Activated naive CD8-positive, alpha-beta T cell treated with anti-CD3 and anti-CD28 coated beads, Interleukin-2, amount 10 ng/mL, durations not matched to agents 7 days and 5 days (primary cell): ENCODE results near the gene GOLT1B. TPM values are rescaled to one million over a fixed set of nuclear protein-coding genes. Genes with fewer than 3 reads are reported as not detected.
"Not testable (repeated sequence)": the region's sequence is repeated elsewhere in the genome, so short reads cannot be mapped to it uniquely, and the experiment has no call there.

Source experiments
- ATAC-seq: fragments of 150-1000 bp; cut with Tn5 transposase; one replicate; pipeline ENCODE4 v1.10.0; 2021; ENCODE audit warnings: low read depth, moderate library complexity
- POLR2A ChIA-PET: fragments of 350-600 bp; sonication (Branson Sonifier 250); formaldehyde crosslinking; loops from one replicate; lab custom pipeline; 2021; ENCODE audit warnings: antibody characterized with exemption; lab: Charles Lee
- DNase-seq: peaks from one replicate; pipeline ENCODE4 v3.0.0; 2021
- H3K27ac Mint-ChIP-seq: one replicate; pipeline ENCODE4 v1.8.0; 2022; ENCODE audit warnings: mild to moderate bottlenecking, mixed read lengths
- H3K27me3 Mint-ChIP-seq: one replicate; pipeline ENCODE4 v1.8.0; 2022; ENCODE audit warnings: mild to moderate bottlenecking, moderate library complexity, mixed read lengths
- H3K36me3 Mint-ChIP-seq: one replicate; pipeline ENCODE4 v1.8.0; 2021; ENCODE audit warnings: mild to moderate bottlenecking, mixed read lengths
- H3K4me1 Mint-ChIP-seq: one replicate; pipeline ENCODE4 v1.8.0; 2021; ENCODE audit warnings: mixed read lengths
- H3K4me3 Mint-ChIP-seq: one replicate; pipeline ENCODE4 v1.8.0; 2022; ENCODE audit warnings: mild to moderate bottlenecking, moderate library complexity, mixed read lengths
- H3K9me3 Mint-ChIP-seq: one replicate; pipeline ENCODE4 v1.8.0; 2021; ENCODE audit warnings: mixed read lengths
- total RNA-seq, 2 experiments: library from RNA; stranded (reverse); gene quantifications; one replicate each; pipeline ENCODE4 v1.2.3, GENCODE V29; 2021

The GOLT1B gene, protein sequence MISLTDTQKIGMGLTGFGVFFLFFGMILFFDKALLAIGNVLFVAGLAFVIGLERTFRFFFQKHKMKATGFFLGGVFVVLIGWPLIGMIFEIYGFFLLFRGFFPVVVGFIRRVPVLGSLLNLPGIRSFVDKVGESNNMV
- 10 to 100 TPM; 33.2 to 38.1 TPM for total RNA-seq

DNA sequence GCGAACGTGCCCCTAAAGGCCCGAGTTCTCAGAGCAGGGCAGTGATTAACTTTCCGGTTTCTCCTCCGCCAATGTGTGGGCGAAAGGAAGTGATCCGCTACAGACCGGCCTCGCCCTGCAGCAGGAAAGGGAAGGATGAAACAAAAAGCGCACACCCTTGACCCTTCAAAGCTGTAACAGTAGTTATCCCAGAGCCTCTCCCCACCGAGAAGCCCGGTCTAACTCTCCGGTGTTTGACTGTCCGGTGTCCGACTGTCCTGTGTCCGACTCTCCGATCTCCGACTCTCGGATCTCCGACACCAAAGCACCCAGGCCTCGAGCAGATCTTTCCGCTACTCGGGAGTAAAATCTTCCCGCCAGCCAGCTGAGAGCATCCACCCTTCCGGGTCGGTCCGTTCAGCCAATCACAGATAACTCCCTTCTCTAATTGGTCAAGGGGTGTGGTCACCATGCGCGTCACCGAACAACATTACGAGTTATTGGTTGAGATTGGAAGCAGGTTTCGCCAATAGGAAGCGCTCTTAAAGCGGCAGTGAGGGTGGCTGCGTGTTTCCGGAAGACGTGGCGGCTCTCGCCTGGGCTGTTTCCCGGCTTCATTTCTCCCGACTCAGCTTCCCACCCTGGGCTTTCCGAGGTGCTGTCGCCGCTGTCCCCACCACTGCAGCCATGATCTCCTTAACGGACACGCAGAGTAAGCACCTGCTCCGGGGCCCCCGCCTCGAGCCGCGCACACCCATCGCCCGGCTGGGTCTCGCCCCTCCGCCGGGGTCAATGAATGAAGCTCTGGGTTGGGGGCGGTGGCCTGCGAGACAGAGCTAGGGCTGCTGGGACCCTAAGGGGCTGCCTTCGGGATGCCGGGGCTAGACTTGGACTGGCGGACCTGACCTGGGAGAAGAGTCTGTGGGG lies at the start of gene GOLT1B, which contains the start of gene RECQL:
GOLT1B (plus strand) TSS at position 532 of the 906 bp plus-strand sequence; CDS start at position 667, 135 bp downstream.
RECQL (minus strand) TSS at position 378 of the 906 bp plus-strand sequence. CDS start 2,065 bp downstream, outside the sequence.
- ATAC-seq, result peak; percentile 94
- peaks cover 36% of the 10 kb centered on the region for H3K4me1 Mint-ChIP-seq
- H3K36me3 Mint-ChIP-seq, result peaks cover 21% of the 10 kb centered on the region
- no peaks in the 10 kb centered on the region for H3K27me3 Mint-ChIP-seq
- H3K9me3 Mint-ChIP-seq, result no peaks in the 10 kb centered on the region
- POLR2A ChIA-PET, result interaction anchor here (0.6 to 3.2 kb wide), 10 partner anchors 10 to 307 kb away, joined by 3 to 33 read pairs (median 6); partner anchors contain the start of genes LDHB and PYROXD1
- peak; percentile 79 for DNase-seq
- no peak within 1 kb of the TSS for H3K4me3 Mint-ChIP-seq
- no peak within 1 kb of the TSS for H3K27ac Mint-ChIP-seq

- no peak for DNase-seq
- H3K36me3 Mint-ChIP-seq, result peaks cover 43% of the 10 kb centered on the region
These were observed 48.2 kb upstream of the GOLT1B start for GRCh38 chr12:21453312-21453852.

GRCh38 chr12:21456291-21456780 lies 45.3 kb upstream of the GOLT1B start:
- peaks cover 40% of the 10 kb centered on the region for H3K4me1 Mint-ChIP-seq
- H3K27me3 Mint-ChIP-seq, result no peaks in the 10 kb centered on the region
- H3K9me3 Mint-ChIP-seq, result no peaks in the 10 kb centered on the region
- POLR2A ChIA-PET, result no interaction called here
- ATAC-seq, result peak; percentile 93
- H3K4me3 Mint-ChIP-seq, result peak overlapping the region; percentile 61
- DNase-seq, result no peak
- peak overlapping the region; percentile 95 for H3K27ac Mint-ChIP-seq
- peaks cover 47% of the 10 kb centered on the region for H3K36me3 Mint-ChIP-seq

More at GRCh38 chr12:21453312-21453852, 48.2 kb upstream of the GOLT1B start:
- Mint-ChIP-seq H3K27ac (peak overlapping the region; percentile 69), H3K9me3 (no peaks in the 10 kb centered on the region), H3K4me3 (peak overlapping the region; percentile 50), H3K27me3 (no peaks in the 10 kb centered on the region), H3K4me1 (peaks cover 38% of the 10 kb centered on the region)
- ATAC-seq, result no peak
- POLR2A ChIA-PET, result no interaction called here

DNA sequence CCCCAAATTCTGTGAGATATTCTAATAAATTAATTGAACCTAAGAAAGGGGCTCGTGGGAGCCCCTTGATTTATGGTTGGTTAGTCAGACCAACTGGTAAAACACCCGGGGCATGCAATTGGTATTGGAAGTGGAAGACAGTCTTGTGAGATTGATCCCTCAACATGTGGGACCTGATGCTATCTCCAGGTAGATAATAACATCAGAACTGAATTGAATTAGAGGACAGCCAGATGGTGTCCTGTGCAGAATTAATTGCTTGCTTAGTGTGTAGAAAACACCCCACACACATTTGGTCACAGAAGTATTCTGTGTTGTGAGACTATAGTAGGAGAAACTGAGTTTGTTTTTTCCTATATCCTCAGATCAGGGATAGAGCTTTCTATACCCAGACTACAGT lies 42.1 kb upstream of the GOLT1B start:
- Mint-ChIP-seq H3K4me3 (no peak overlapping the region), H3K36me3 (peaks cover 43% of the 10 kb centered on the region), H3K27ac (no peak overlapping the region), H3K27me3 (no peaks in the 10 kb centered on the region), H3K9me3 (no peaks in the 10 kb centered on the region), H3K4me1 (peaks cover 29% of the 10 kb centered on the region)
- POLR2A ChIA-PET, result no interaction called here
- no peak for ATAC-seq
- no peak for DNase-seq

DNA sequence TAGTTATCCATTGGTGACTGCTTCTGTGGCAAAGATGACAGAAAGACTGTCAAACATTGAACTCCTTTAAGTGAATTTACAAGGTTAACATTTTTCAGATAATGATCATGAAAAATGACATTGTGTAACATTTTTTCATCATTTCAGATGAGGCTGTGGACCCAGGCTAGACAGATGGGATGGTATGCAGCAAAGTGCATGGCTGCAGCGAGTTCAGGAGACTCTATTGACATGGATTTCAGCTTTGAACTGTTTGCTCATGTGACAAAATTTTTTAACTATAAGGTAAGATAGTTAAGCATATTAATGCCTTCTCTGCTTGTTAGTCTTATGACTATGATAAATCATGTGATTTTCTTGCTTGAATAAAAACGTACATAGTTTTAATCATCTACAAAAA lies 34.3 kb upstream of the GOLT1B start:
- H3K27ac Mint-ChIP-seq, POLR2A ChIA-PET, H3K4me1 Mint-ChIP-seq, H3K27me3 Mint-ChIP-seq, DNase-seq, ATAC-seq, H3K9me3 Mint-ChIP-seq, H3K4me3 Mint-ChIP-seq: not testable (repeated sequence)
- H3K36me3 Mint-ChIP-seq, result peaks cover 40% of the 10 kb centered on the region

DNA sequence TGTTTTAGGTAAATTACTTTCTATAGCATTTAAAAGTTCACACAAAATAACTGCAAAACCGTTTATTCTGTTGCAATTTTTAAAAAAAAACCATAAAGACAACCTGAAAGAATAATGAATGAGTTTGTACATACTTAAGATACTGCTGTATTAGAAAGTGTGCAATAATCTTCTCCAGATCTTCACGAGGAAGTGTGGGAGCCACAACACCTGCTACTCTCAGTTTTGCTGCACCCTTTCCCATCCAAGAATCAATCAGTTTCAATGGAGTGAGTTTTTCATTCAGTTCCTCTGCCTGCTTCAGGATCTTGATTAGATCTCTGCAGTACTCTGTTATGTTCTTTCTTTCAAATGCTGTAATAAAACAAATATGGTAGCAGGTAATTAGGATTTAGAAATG lies 30.3 kb upstream of the GOLT1B start:
- ATAC-seq (no peak), DNase-seq (no peak)
- no peaks in the 10 kb centered on the region for H3K9me3 Mint-ChIP-seq
- no peak overlapping the region for H3K27ac Mint-ChIP-seq
- no peaks in the 10 kb centered on the region for H3K27me3 Mint-ChIP-seq
- POLR2A ChIA-PET, result no interaction called here
- H3K4me3 Mint-ChIP-seq, result no peak overlapping the region
- no peaks in the 10 kb centered on the region for H3K4me1 Mint-ChIP-seq
- H3K36me3 Mint-ChIP-seq, result peaks cover 45% of the 10 kb centered on the region

GRCh38 chr12:21472197-21472823 lies 29.3 kb upstream of the GOLT1B start:
- H3K36me3 Mint-ChIP-seq, result peaks cover 43% of the 10 kb centered on the region
- ATAC-seq, result no peak
- no peaks in the 10 kb centered on the region for H3K9me3 Mint-ChIP-seq
- H3K4me3 Mint-ChIP-seq, result no peak overlapping the region
- POLR2A ChIA-PET, result no interaction called here
- H3K27ac Mint-ChIP-seq, result no peak overlapping the region
- DNase-seq, result no peak
- H3K27me3 Mint-ChIP-seq, result no peaks in the 10 kb centered on the region
- H3K4me1 Mint-ChIP-seq, result no peaks in the 10 kb centered on the region

DNA sequence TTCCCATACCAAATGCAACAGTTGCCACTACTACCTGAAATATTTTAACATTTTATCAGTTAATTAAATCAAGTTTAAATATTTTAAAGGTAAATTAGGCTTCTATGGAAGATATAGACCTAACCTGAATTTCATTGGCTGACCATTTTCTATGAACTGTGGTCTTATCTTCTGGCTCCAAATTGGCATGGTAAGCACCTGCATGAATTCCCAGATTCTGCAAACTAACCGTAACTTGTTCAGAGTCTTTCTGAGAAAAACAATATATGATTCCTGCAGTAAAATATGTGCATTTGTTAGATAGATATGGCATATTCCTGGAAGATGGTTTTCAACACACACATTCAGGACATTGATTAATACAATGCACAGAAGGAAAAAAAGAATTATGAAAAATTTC lies 26.0 kb upstream of the GOLT1B start:
- Mint-ChIP-seq H3K36me3 (peaks cover 30% of the 10 kb centered on the region), H3K27me3 (no peaks in the 10 kb centered on the region), H3K27ac (no peak overlapping the region), H3K9me3 (no peaks in the 10 kb centered on the region), H3K4me1 (no peaks in the 10 kb centered on the region), H3K4me3 (no peak overlapping the region)
- POLR2A ChIA-PET, result no interaction called here
- DNase-seq (no peak), ATAC-seq (no peak)

DNA sequence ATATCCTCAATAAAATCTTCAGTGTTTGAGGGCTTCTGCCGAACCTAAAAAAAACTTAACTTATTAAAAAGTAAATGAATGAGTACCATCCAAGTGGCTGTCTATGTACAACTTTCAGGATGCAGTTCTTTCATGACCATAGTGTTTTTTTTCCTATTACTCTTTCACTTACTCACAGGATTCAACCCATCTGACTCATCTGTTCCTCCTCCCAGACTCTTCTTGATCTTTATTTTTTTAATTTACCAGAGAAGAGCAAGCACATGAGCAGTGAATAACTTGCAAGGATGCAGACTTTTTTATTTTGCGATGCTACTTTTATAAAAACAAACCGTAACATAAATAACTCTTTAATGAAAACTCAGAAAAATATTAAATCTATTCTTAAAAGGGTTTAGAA lies 24.6 kb upstream of the GOLT1B start:
- H3K27ac Mint-ChIP-seq, result no peak overlapping the region

DNA sequence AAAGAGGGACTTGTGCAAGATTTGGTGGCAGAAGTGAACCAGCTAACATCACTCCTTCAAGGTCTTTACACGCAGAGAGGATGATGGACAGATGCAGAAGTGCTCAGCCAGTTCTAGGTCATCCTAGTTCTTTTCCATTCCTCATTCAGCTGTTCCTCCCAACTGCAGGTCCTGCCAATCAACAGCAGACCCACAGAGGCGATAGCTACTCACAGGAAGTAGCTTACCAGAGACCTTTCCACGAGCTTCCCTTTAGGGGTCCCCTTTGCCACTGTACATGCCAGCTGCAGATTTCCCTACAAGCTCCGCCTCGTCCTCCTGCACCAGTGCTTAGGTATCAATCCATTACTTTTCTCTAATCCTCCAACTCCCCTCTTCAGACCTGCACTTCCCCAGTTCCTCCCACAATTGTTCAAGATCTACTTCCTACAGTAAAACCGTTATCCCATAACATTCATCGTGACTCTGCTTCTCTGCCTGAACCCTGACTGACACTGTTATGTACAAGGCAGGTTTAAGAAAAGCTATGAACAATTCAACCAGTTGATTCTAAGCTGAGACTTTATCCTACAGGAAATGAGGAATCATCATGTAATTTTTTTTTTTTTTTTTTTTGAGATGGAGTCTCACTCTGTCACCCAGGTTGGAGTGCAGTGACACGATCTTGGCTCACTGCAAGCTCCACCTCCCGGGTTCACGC lies 22.7 kb upstream of the GOLT1B start:
- no peaks in the 10 kb centered on the region for H3K9me3 Mint-ChIP-seq
- peaks cover 14% of the 10 kb centered on the region for H3K36me3 Mint-ChIP-seq
- DNase-seq (no peak), ATAC-seq (no peak)
- no peak overlapping the region for H3K4me3 Mint-ChIP-seq
- no peaks in the 10 kb centered on the region for H3K27me3 Mint-ChIP-seq
- H3K4me1 Mint-ChIP-seq, result no peaks in the 10 kb centered on the region
- POLR2A ChIA-PET, result no interaction called here
- H3K27ac Mint-ChIP-seq, result no peak overlapping the region

More for the DNA sequence above, 24.6 kb upstream of the GOLT1B start:
- POLR2A ChIA-PET, result no interaction called here
- peaks cover 26% of the 10 kb centered on the region for H3K36me3 Mint-ChIP-seq
- ATAC-seq (no peak), DNase-seq (no peak)
- H3K27me3 Mint-ChIP-seq, result no peaks in the 10 kb centered on the region
- H3K9me3 Mint-ChIP-seq, result no peaks in the 10 kb centered on the region
- H3K4me3 Mint-ChIP-seq, result no peak overlapping the region
- H3K4me1 Mint-ChIP-seq, result no peaks in the 10 kb centered on the region

GRCh38 chr12:21483531-21483930 lies 18.1 kb upstream of the GOLT1B start:
- Mint-ChIP-seq H3K36me3 (peaks cover 14% of the 10 kb centered on the region), H3K4me3 (no peak overlapping the region), H3K27ac (no peak overlapping the region), H3K4me1 (peaks cover 7% of the 10 kb centered on the region), H3K9me3 (no peaks in the 10 kb centered on the region), H3K27me3 (no peaks in the 10 kb centered on the region)
- ATAC-seq (no peak), DNase-seq (no peak)
- POLR2A ChIA-PET, result no interaction called here

DNA sequence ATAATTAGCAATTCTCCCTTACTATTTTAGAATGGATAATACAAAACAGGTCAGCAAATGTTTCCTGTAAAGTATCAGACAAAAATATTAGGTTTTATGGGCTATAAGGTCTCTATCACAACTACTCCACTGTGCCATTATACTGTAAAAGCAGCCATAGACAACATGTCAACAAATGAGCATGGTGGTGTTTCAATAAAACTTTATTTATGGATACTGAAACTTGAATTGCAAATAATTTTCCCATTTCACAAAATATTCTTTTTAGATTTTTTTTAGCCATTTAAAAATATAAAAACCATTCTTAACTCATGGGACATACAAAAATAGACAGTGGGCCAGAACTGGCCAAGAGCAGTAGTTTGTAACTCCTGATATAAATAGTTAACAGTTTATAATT lies 15.6 kb upstream of the GOLT1B start:
- ATAC-seq, result no peak
- H3K27ac Mint-ChIP-seq, result no peak overlapping the region
- no peaks in the 10 kb centered on the region for H3K27me3 Mint-ChIP-seq
- no peaks in the 10 kb centered on the region for H3K9me3 Mint-ChIP-seq
- no peak overlapping the region for H3K4me3 Mint-ChIP-seq
- peaks cover 25% of the 10 kb centered on the region for H3K36me3 Mint-ChIP-seq
- POLR2A ChIA-PET, result no interaction called here
- no peak for DNase-seq
- H3K4me1 Mint-ChIP-seq, result peaks cover 10% of the 10 kb centered on the region
